Ectodermal cell (in vitro differentiated cells): ENCODE measurements around the gene TRAPPC3.

ENCODE experiments used
- H3K27ac ChIP-seq: 2 replicates; pipeline ENCODE4 v1.7.0; 2013; ENCODE audit warnings: mild to moderate bottlenecking, low read depth, low read length; ENCODE audit not compliant: insufficient read depth, poor library complexity, severe bottlenecking
- H3K27me3 ChIP-seq: 2 replicates; pipeline ENCODE4 v1.7.0; 2013; ENCODE audit warnings: mild to moderate bottlenecking, low read length; ENCODE audit not compliant: insufficient read depth, control insufficient read depth, poor library complexity, severe bottlenecking
- H3K36me3 ChIP-seq: one replicate; pipeline ENCODE4 v1.7.0; 2013; ENCODE audit warnings: low read length; ENCODE audit not compliant: control insufficient read depth, insufficient read depth
- H3K4me1 ChIP-seq: one replicate; pipeline ENCODE4 v1.7.0; 2013; ENCODE audit warnings: low read length; ENCODE audit not compliant: control insufficient read depth, insufficient read depth
- H3K4me3 ChIP-seq: 2 replicates; pipeline ENCODE4 v1.7.0; 2013; ENCODE audit warnings: low read depth, low read length, control low read depth; ENCODE audit not compliant: insufficient read depth
- H3K9me3 ChIP-seq: 2 replicates; pipeline ENCODE4 v1.7.0; 2013; ENCODE audit warnings: mild to moderate bottlenecking, low read length, moderate library complexity; ENCODE audit not compliant: control insufficient read depth
- WGBS, 2 experiments: methylation state at CpG; one replicate each; pipeline ENCODE4 v1.1.7; 2013; ENCODE audit warnings: missing lambda C conversion rate in 2 of 2; 5-methylcytosine and 5-hydroxymethylcytosine counted together

TRAPPC3 gene

GRCh38 chr1:36099681-36100341 is 49.5 kb downstream of the TRAPPC3 start:
- no peaks in the 10 kb centered on the region for H3K4me1 ChIP-seq
- H3K9me3 ChIP-seq, result no peaks in the 10 kb centered on the region
- H3K27me3 ChIP-seq, result no peaks in the 10 kb centered on the region
- no peak overlapping the region for H3K27ac ChIP-seq
- no peak overlapping the region for H3K4me3 ChIP-seq
- 62 to 63% methylated on average over 18 of the region's 18 CpGs for WGBS, 2 experiments
- no peaks in the 10 kb centered on the region for H3K36me3 ChIP-seq

GRCh38 chr1:36098650-36099365 is 50.5 kb downstream of the TRAPPC3 start:
- H3K27ac ChIP-seq, result no peak overlapping the region
- no peaks in the 10 kb centered on the region for H3K4me1 ChIP-seq
- 92 to 94% methylated on average over 13 of the region's 13 CpGs for WGBS, 2 experiments
- H3K4me3 ChIP-seq, result no peak overlapping the region
- H3K9me3 ChIP-seq, result no peaks in the 10 kb centered on the region
- no peaks in the 10 kb centered on the region for H3K27me3 ChIP-seq
- H3K36me3 ChIP-seq, result peaks cover 5% of the 10 kb centered on the region

GRCh38 chr1:36097693-36098585 is 51.3 kb downstream of the TRAPPC3 start:
- H3K27ac ChIP-seq, result no peak overlapping the region
- peaks cover 9% of the 10 kb centered on the region for H3K36me3 ChIP-seq
- H3K9me3 ChIP-seq, result no peaks in the 10 kb centered on the region
- no peaks in the 10 kb centered on the region for H3K27me3 ChIP-seq
- no peaks in the 10 kb centered on the region for H3K4me1 ChIP-seq
- no peak overlapping the region for H3K4me3 ChIP-seq
- 94% methylated on average over 33 of the region's 33 CpGs for WGBS, 2 experiments

GRCh38 chr1:36096500-36097432 is 52.5 kb downstream of the TRAPPC3 start:
- Histone ChIP-seq H3K4me1 (no peaks in the 10 kb centered on the region), H3K27ac (no peak overlapping the region), H3K9me3 (no peaks in the 10 kb centered on the region), H3K4me3 (no peak overlapping the region), H3K27me3 (no peaks in the 10 kb centered on the region), H3K36me3 (peaks cover 21% of the 10 kb centered on the region)
- 75 to 83% methylated on average over 16 of the region's 16 CpGs for WGBS, 2 experiments

- H3K27me3 ChIP-seq, result no peaks in the 10 kb centered on the region
- no peaks in the 10 kb centered on the region for H3K4me1 ChIP-seq
- H3K4me3 ChIP-seq, result no peak overlapping the region
- H3K9me3 ChIP-seq, result no peaks in the 10 kb centered on the region
- WGBS, 2 experiments, result 88 to 90% methylated on average over 15 of the region's 15 CpGs
- H3K36me3 ChIP-seq, result peaks cover 29% of the 10 kb centered on the region
- H3K27ac ChIP-seq, result no peak overlapping the region
Observed at GRCh38 chr1:36095760-36096405, 53.4 kb downstream of the TRAPPC3 start.

- 91 to 97% methylated on average over 8 of the region's 8 CpGs for WGBS, 2 experiments
- no peak overlapping the region for H3K4me3 ChIP-seq
Observed at GRCh38 chr1:36094621-36095061, 54.6 kb downstream of the TRAPPC3 start.

GRCh38 chr1:36093929-36094328 is 55.4 kb downstream of the TRAPPC3 start:
- peaks cover 33% of the 10 kb centered on the region for H3K36me3 ChIP-seq
- no peak overlapping the region for H3K27ac ChIP-seq

More at GRCh38 chr1:36094621-36095061, 54.6 kb downstream of the TRAPPC3 start:
- H3K36me3 ChIP-seq, result peaks cover 33% of the 10 kb centered on the region
- no peak overlapping the region for H3K27ac ChIP-seq
- peaks cover 5% of the 10 kb centered on the region for H3K4me1 ChIP-seq
- no peaks in the 10 kb centered on the region for H3K27me3 ChIP-seq
- H3K9me3 ChIP-seq, result no peaks in the 10 kb centered on the region

GRCh38 chr1:36093226-36093625 is 56.1 kb downstream of the TRAPPC3 start:
- H3K9me3 ChIP-seq, result no peaks in the 10 kb centered on the region
- H3K4me1 ChIP-seq, result peaks cover 8% of the 10 kb centered on the region
- H3K36me3 ChIP-seq, result peaks cover 33% of the 10 kb centered on the region
- no peaks in the 10 kb centered on the region for H3K27me3 ChIP-seq
- H3K27ac ChIP-seq, result no peak overlapping the region
- WGBS, 2 experiments, result 97 to 98% methylated on average over 7 of the region's 7 CpGs
- no peak overlapping the region for H3K4me3 ChIP-seq

More at GRCh38 chr1:36093929-36094328, 55.4 kb downstream of the TRAPPC3 start:
- Histone ChIP-seq H3K4me3 (no peak overlapping the region), H3K4me1 (peaks cover 8% of the 10 kb centered on the region), H3K27me3 (no peaks in the 10 kb centered on the region), H3K9me3 (no peaks in the 10 kb centered on the region)
- 94 to 95% methylated on average over 3 of the region's 3 CpGs for WGBS, 2 experiments

GRCh38 chr1:36092798-36093185 is 56.5 kb downstream of the TRAPPC3 start:
- H3K4me3 ChIP-seq, result no peak overlapping the region
- WGBS, 2 experiments, result 97 to 98% methylated on average over 9 of the region's 9 CpGs
- peaks cover 8% of the 10 kb centered on the region for H3K4me1 ChIP-seq
- no peaks in the 10 kb centered on the region for H3K27me3 ChIP-seq
- H3K27ac ChIP-seq, result no peak overlapping the region
- H3K36me3 ChIP-seq, result peaks cover 33% of the 10 kb centered on the region
- H3K9me3 ChIP-seq, result no peaks in the 10 kb centered on the region
